Left lung (tissue), 10 donors: Measurements from ENCODE around the gene ENSA. TPM values are rescaled to one million over a fixed set of nuclear protein-coding genes. Genes with fewer than 3 reads are reported as not detected.
"Not testable (repeated sequence)": the region's sequence is repeated elsewhere in the genome, so short reads cannot be mapped to it uniquely, and the experiment has no call there.

Experiments
- ATAC-seq: fragments of 200-7000 bp; cut with Tn5 transposase; one replicate; pipeline ENCODE4 v1.9.1; 2020; ENCODE audit warnings: moderate library complexity
- DNase-seq, 4 donors: peaks; one replicate each; pipeline ENCODE4 v3.0.0-alpha.2; 2013 to 2020
- H3K27ac ChIP-seq, 2 donors: fragments of 200-600 bp; sonication (generic) in 1 of 2; one replicate each; pipeline versions ENCODE4 v1.5.0 to v1.8.0; 2020 to 2021
- H3K27me3 ChIP-seq, 2 donors: fragments of 200-600 bp; sonication (generic) in 1 of 2; one replicate each; pipeline versions ENCODE4 v1.5.0 to v1.8.0; 2020 to 2021
- H3K36me3 ChIP-seq, 2 donors: fragments of 200-600 bp; sonication (generic) in 1 of 2; one replicate each; pipeline versions ENCODE4 v1.5.0 to v1.8.0; 2020 to 2021
- H3K4me1 ChIP-seq, 2 donors: fragments of 200-600 bp; one replicate each; pipeline ENCODE4 v1.8.0; 2021
- H3K4me3 ChIP-seq, 2 donors: fragments of 200-600 bp; sonication (generic) in 1 of 2; one replicate each; pipeline versions ENCODE4 v1.5.0 to v1.8.0; 2020 to 2021; ENCODE audit warnings: mild to moderate bottlenecking in 1 of 2
- H3K9me3 ChIP-seq, 2 donors: fragments of 200-600 bp; sonication (generic) in 1 of 2; one replicate each; pipeline versions ENCODE4 v1.5.0 to v1.8.0; 2020 to 2021
- CTCF ChIP-seq, 2 donors: fragments of 200-600 bp; sonication (generic) in 1 of 2; IDR thresholded peaks; one replicate each; pipeline versions ENCODE4 v1.5.0 to v1.8.0; 2021; ENCODE audit warnings: antibody characterized with exemption in 2 of 2
- intact Hi-C, 2 donors: fragments of 100-400 bp; cut with DNase I; formaldehyde crosslinking; loops; one replicate each; pipeline versions ENCODE4 v1.11.2 to v1.14.2; 2022
- polyA plus RNA-seq, 6 donors: library from polyadenylated mRNA; unstranded; fragments of 120-200 nt; gene quantifications; one replicate each; pipeline ENCODE4 v1.2.1, GENCODE V29; 2013; ENCODE audit not compliant: insufficient read length in 6 of 6
- total RNA-seq, 2 donors: library from RNA; stranded (reverse); fragmentation: NEBNext Ultra II Directional; extraction: Animal tissue kit (Norgen Biotek cat#: 25700); gene quantifications; one replicate each; pipeline ENCODE4 v1.2.1, GENCODE V29; 2021
- donor health status: DM: no; HTN: yes; CAD: no.
- donor health status: DM: no; HTN: no; CAD: no.

The ENSA gene
- total and polyA plus RNA-seq, 8 donors = 180 to 218 (median 203) TPM

DNA sequence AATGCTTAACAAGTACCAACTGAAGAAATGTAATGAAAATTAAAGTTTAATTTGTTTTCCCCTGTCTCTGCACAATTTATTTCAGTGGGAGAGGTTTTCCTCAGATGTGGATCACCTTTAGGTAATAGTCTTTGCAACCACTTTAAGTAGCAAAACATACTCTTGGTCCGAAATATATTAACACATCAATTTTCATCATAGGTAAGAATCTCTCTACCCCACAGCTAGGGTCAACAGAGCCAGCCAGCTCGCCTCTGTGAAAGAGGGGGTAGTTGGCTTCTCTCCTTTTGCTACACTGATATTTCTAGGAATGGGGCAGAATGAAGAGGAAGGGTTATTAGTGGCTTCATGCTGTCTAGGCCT lies 25.2 kb downstream of the ENSA start:
- DNase-seq (no peak), ATAC-seq (no peak)
- H3K9me3 ChIP-seq = no peaks in the 10 kb centered on the region
- H3K4me1 ChIP-seq = peaks cover 9 to 52% of the 10 kb centered on the region in 2 donors
- H3K4me3 ChIP-seq = no peak overlapping the region
- no peaks in the 10 kb centered on the region for H3K27me3 ChIP-seq
- H3K36me3 ChIP-seq = no peaks in the 10 kb centered on the region
- TF ChIP-seq CTCF (IDR thresholded peaks at IDR 0.05) = no peak
- H3K27ac ChIP-seq = peak overlapping the region; percentile 85 to 90
- intact Hi-C loops = no loop called here

GRCh38 chr1:150603711-150604110 lies 25.7 kb downstream of the ENSA start:
- Histone ChIP-seq H3K36me3 (no peaks in the 10 kb centered on the region), H3K27me3 (no peaks in the 10 kb centered on the region), H3K27ac (peak overlapping the region; percentile 85 to 90), H3K4me3 (no peak overlapping the region), H3K4me1 (peaks cover 9 to 47% of the 10 kb centered on the region in 2 donors), H3K9me3 (no peaks in the 10 kb centered on the region)
- DNase-seq = no peak
- no peak for TF ChIP-seq CTCF (IDR thresholded peaks at IDR 0.05)
- ATAC-seq = no peak
- intact Hi-C loops = no loop called here

DNA sequence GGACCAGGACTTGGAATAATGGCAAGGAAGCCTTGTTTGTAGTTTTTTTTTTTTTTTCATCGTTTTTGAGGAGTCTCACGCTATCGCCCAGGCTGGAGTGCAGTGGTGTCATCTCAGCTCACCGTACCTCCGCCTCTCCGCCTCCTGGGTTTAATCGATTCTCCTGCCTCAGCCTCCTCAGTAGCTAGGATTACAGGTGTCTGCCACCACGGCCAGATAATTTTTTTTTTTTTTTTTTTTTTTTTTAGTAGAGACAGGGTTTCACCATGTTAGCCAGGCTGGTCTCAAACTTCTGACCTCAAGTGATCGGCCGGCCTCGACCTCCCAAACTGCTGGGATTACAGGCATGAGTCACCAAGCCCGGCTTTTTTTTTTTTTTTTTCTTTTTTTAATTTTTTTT lies 27.0 kb downstream of the ENSA start:
- peaks cover 9 to 42% of the 10 kb centered on the region in 2 donors for H3K4me1 ChIP-seq
- H3K9me3 ChIP-seq, H3K27me3 ChIP-seq, H3K36me3 ChIP-seq, DNase-seq, intact Hi-C loops, ATAC-seq, H3K4me3 ChIP-seq, H3K27ac ChIP-seq: not testable (repeated sequence)

GRCh38 chr1:150601540-150601939 lies 27.9 kb downstream of the ENSA start:
- intact Hi-C loops = no loop called here
- ATAC-seq (no peak), DNase-seq (no peak)
- no peaks in the 10 kb centered on the region for H3K9me3 ChIP-seq
- no peaks in the 10 kb centered on the region for H3K27me3 ChIP-seq
- peaks cover 9 to 42% of the 10 kb centered on the region in 2 donors for H3K4me1 ChIP-seq
- H3K4me3 ChIP-seq = no peak overlapping the region
- no peak for TF ChIP-seq CTCF (IDR thresholded peaks at IDR 0.05)
- H3K27ac ChIP-seq = no peak overlapping the region
- no peaks in the 10 kb centered on the region for H3K36me3 ChIP-seq

GRCh38 chr1:150598346-150598745 lies 31.1 kb downstream of the ENSA start:
- H3K36me3 ChIP-seq, H3K4me3 ChIP-seq, ATAC-seq, H3K27me3 ChIP-seq, H3K9me3 ChIP-seq, DNase-seq, intact Hi-C loops, H3K27ac ChIP-seq: not testable (repeated sequence)
- peaks cover 0 to 11% of the 10 kb centered on the region in 2 donors for H3K4me1 ChIP-seq

DNA sequence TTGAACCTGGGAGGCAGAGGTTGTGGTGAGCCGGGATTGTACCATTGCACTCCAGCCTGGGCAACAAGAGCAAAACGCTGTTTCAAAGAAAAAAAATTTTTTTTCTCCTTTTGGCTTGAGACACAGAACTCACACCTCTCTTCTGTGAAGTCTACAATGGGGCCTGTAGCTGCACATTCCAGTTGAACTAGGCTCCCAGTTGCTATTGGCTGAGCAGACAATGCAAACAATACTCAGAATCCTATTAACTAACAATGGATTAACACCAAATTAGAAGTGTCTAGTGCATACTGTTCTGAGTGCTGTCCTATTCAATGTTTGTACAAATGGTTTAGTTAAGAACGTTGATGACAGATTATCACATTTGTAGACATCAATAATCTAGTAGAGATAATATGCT lies 32.4 kb downstream of the ENSA start:
- Histone ChIP-seq H3K4me1 (peaks cover 0 to 18% of the 10 kb centered on the region in 2 donors), H3K4me3 (no peak overlapping the region), H3K36me3 (no peaks in the 10 kb centered on the region), H3K27me3 (no peaks in the 10 kb centered on the region), H3K9me3 (no peaks in the 10 kb centered on the region), H3K27ac (no peak overlapping the region)
- intact Hi-C loops = no loop called here
- ATAC-seq = no peak
- no peak for TF ChIP-seq CTCF (IDR thresholded peaks at IDR 0.05)
- no peak for DNase-seq
